ENCODE results near the gene PRRG4.

PRRG4 gene

DNA sequence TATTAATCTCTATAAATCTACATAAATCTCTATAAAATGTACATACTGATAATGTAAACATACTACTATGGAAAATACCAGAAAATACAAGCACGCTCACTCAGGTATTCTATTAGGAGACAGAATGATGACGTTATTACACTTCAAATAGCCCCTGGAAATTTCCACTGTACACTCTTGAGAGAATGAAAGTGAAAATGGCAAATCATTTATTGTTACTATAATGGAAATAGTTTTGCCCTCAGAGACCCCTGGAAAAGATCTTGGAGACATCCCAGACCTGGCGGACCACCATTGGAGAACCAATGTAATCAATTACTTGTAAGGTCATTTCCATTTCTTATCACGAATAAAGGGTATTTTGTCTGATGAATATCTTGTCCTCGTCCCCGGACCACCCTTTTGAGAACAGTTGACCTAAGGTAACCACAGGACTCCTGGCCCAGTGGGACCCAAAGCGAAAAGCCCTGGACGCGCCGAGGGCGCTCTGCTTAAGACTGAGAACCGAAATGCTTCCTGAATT is 509 bp upstream of the PRRG4 start:
- Histone ChIP-seq H3K79me1 (replicated peaks; ENCODE audit: low read length, poor library complexity, severe bottlenecking) (no peaks in the 10 kb centered on the region), H3K4me3 (ENCODE audit: insufficient read depth in 1 of 2, low read depth in 1 of 2, low read length in 2 of 2) (peak overlapping the region; percentile 78 to 86), H4K91ac (ENCODE audit: low read length) (no peak overlapping the region), H2AK5ac (ENCODE audit: low read length, severe bottlenecking) (no peak overlapping the region), H3K14ac (ENCODE audit: low read length in 2 of 2) (no peak overlapping the region), H3K4me2 (ENCODE audit: low read length, poor library complexity, severe bottlenecking) (peak overlapping the region; percentile 98), H2BK5ac (ENCODE audit: low read depth, low read length, poor library complexity, severe bottlenecking) (peak overlapping the region; percentile 89), H2BK15ac (ENCODE audit: low read depth, poor library complexity, severe bottlenecking) (no peak overlapping the region), H3K4me1 (ENCODE audit: control insufficient read depth, insufficient read depth, low read depth, low read length) (peaks cover 9% of the 10 kb centered on the region), H3K23ac (ENCODE audit: low read length in 2 of 2) (no peak overlapping the region), H3K4ac (ENCODE audit: low read depth in 1 of 2, low read length in 2 of 2) (peak overlapping the region in 1 of 2 experiments; percentile 61), H3K36me3 (ENCODE audit: control insufficient read depth in 1 of 2, insufficient read depth in 2 of 2, low read depth in 1 of 2, low read length in 2 of 2) (no peaks in the 10 kb centered on the region), H2BK120ac (ENCODE audit: low read depth, low read length) (no peak overlapping the region), H2AFZ (ENCODE audit: low read depth, low read length) (peak overlapping the region; percentile 81), H4K8ac (ENCODE audit: low read length) (peak overlapping the region; percentile 51), H3K27ac (ENCODE audit: low read length, poor library complexity, severe bottlenecking) (peak overlapping the region; percentile 40), H3K9me3 (ENCODE audit: control insufficient read depth, low read length) (no peaks in the 10 kb centered on the region), H3K18ac (ENCODE audit: low read depth in 1 of 2, low read length in 2 of 2) (peak overlapping the region; percentile 70 to 71), H2BK12ac (ENCODE audit: low read length in 2 of 2) (no peak overlapping the region), H3K9ac (ENCODE audit: low read length) (peak overlapping the region; percentile 88), H3K27me3 (ENCODE audit: control insufficient read depth in 1 of 2, insufficient read depth in 1 of 2, low read length in 2 of 2) (peaks cover 0 to 6% of the 10 kb centered on the region in 2 experiments)
- 16% methylated on average over 10 of the region's 12 CpGs for WGBS
- peak; percentile 54 for DNase-seq

DNA sequence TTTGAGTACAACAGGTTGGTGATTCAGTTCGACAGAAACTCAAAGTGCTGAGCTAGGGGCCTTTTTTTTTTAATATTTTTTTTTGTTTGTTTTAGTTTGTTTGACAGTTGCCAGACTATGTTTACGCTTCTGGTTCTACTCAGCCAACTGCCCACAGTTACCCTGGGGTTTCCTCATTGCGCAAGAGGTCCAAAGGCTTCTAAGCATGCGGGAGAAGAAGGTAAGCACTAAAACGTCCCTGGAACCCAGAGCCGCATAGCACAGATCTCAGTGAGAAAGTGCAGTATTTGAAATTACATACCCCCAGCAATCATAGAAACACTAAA is 649 bp downstream of the PRRG4 start:
- H2BK15ac ChIP-seq (ENCODE audit: low read depth, poor library complexity, severe bottlenecking) = no peak overlapping the region
- peak; percentile 48 for DNase-seq
- H3K4me2 ChIP-seq (ENCODE audit: low read length, poor library complexity, severe bottlenecking) = peak overlapping the region; percentile 98
- H3K27ac ChIP-seq (ENCODE audit: low read length, poor library complexity, severe bottlenecking) = no peak overlapping the region
- H2BK12ac ChIP-seq (ENCODE audit: low read length in 2 of 2) = no peak overlapping the region
- peak overlapping the region; percentile 88 for H3K9ac ChIP-seq (ENCODE audit: low read length)
- H3K23ac ChIP-seq (ENCODE audit: low read length in 2 of 2) = no peak overlapping the region
- no peak overlapping the region for H4K8ac ChIP-seq (ENCODE audit: low read length)
- H3K4me1 ChIP-seq (ENCODE audit: control insufficient read depth, insufficient read depth, low read depth, low read length) = peaks cover 9% of the 10 kb centered on the region
- no peak overlapping the region for H3K14ac ChIP-seq (ENCODE audit: low read length in 2 of 2)
- no peaks in the 10 kb centered on the region for H3K79me1 ChIP-seq (replicated peaks; ENCODE audit: low read length, poor library complexity, severe bottlenecking)
- peak overlapping the region in 1 of 2 experiments; percentile 70 for H3K18ac ChIP-seq (ENCODE audit: low read depth in 1 of 2, low read length in 2 of 2)
- H2BK5ac ChIP-seq (ENCODE audit: low read depth, low read length, poor library complexity, severe bottlenecking) = no peak overlapping the region
- no peaks in the 10 kb centered on the region for H3K9me3 ChIP-seq (ENCODE audit: control insufficient read depth, low read length)
- H3K4ac ChIP-seq (ENCODE audit: low read depth in 1 of 2, low read length in 2 of 2) = no peak overlapping the region
- peak overlapping the region; percentile 81 for H2AFZ ChIP-seq (ENCODE audit: low read depth, low read length)
- no peaks in the 10 kb centered on the region for H3K36me3 ChIP-seq (ENCODE audit: control insufficient read depth in 1 of 2, insufficient read depth in 2 of 2, low read depth in 1 of 2, low read length in 2 of 2)
- H2AK5ac ChIP-seq (ENCODE audit: low read length, severe bottlenecking) = no peak overlapping the region
- peak overlapping the region; percentile 78 to 86 for H3K4me3 ChIP-seq (ENCODE audit: insufficient read depth in 1 of 2, low read depth in 1 of 2, low read length in 2 of 2)
- 14% methylated on average over 3 of the region's 6 CpGs for WGBS
- H4K91ac ChIP-seq (ENCODE audit: low read length) = no peak overlapping the region
- no peak overlapping the region for H2BK120ac ChIP-seq (ENCODE audit: low read depth, low read length)
- H3K27me3 ChIP-seq (ENCODE audit: control insufficient read depth in 1 of 2, insufficient read depth in 1 of 2, low read length in 2 of 2) = peaks cover 0 to 6% of the 10 kb centered on the region in 2 experiments

DNA sequence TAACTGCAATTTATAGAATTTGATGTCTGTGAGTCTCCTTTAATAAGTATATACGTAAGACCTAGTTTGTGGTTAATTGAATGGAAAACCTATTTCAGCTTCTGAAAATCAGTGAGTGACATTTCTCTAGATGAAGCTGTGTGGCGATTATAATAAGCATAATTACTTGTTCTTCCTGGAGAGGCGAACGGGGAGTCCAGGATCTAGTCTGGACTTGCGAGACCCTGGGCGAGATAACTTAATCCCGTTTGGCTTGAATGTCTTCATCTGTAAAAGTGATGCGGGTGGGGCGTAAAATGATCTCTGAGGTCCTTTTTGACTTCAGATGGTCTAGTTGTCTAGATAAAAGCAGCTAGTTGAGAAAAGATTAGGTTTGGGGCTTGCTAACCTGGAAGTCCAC is 1.1 kb downstream of the PRRG4 start:
- Histone ChIP-seq H3K4me1 (ENCODE audit: control insufficient read depth, insufficient read depth, low read depth, low read length) (peaks cover 9% of the 10 kb centered on the region), H3K9me3 (ENCODE audit: control insufficient read depth, low read length) (no peaks in the 10 kb centered on the region)

DNA sequence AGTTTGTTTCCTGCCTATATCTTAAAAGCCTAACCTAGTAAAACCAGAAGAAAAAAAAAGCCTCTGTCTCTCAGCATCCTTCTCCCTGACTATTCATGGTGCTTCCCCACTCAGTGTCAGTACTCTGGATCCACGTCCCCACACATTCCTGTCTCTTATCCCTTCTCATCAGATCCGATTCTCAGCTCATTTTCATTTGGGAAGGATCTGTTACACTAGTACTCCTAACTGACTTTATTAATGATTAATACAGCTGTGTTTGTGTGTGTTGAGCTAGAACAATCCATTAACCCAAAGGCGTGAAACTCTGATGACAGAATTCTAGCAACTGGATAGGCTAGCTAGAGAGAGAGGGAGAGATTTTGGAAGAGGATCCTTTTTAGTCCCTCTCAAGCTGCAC is 1.5 kb downstream of the PRRG4 start:
- H3K9me3 ChIP-seq (ENCODE audit: control insufficient read depth, low read length) = no peaks in the 10 kb centered on the region
- H3K4me2 ChIP-seq (ENCODE audit: low read length, poor library complexity, severe bottlenecking) = peak overlapping the region; percentile 61
- H3K27me3 ChIP-seq (ENCODE audit: control insufficient read depth in 1 of 2, insufficient read depth in 1 of 2, low read length in 2 of 2) = peaks cover 0 to 6% of the 10 kb centered on the region in 2 experiments
- no peak for DNase-seq
- H3K9ac ChIP-seq (ENCODE audit: low read length) = no peak overlapping the region
- H3K4ac ChIP-seq (ENCODE audit: low read depth in 1 of 2, low read length in 2 of 2) = no peak overlapping the region
- no peak overlapping the region for H2BK15ac ChIP-seq (ENCODE audit: low read depth, poor library complexity, severe bottlenecking)
- H3K79me1 ChIP-seq (replicated peaks; ENCODE audit: low read length, poor library complexity, severe bottlenecking) = no peaks in the 10 kb centered on the region
- no peak overlapping the region for H3K4me3 ChIP-seq (ENCODE audit: insufficient read depth in 1 of 2, low read depth in 1 of 2, low read length in 2 of 2)
- no peaks in the 10 kb centered on the region for H3K36me3 ChIP-seq (ENCODE audit: control insufficient read depth in 1 of 2, insufficient read depth in 2 of 2, low read depth in 1 of 2, low read length in 2 of 2)
- no peak overlapping the region for H4K91ac ChIP-seq (ENCODE audit: low read length)
- no peak overlapping the region for H3K14ac ChIP-seq (ENCODE audit: low read length in 2 of 2)
- no peak overlapping the region for H2BK12ac ChIP-seq (ENCODE audit: low read length in 2 of 2)
- no peak overlapping the region for H4K8ac ChIP-seq (ENCODE audit: low read length)
- peak overlapping the region; percentile 49 for H3K27ac ChIP-seq (ENCODE audit: low read length, poor library complexity, severe bottlenecking)
- WGBS = 83% methylated on average over 2 of the region's 3 CpGs
- no peak overlapping the region for H3K23ac ChIP-seq (ENCODE audit: low read length in 2 of 2)
- H2AK5ac ChIP-seq (ENCODE audit: low read length, severe bottlenecking) = no peak overlapping the region
- no peak overlapping the region for H3K18ac ChIP-seq (ENCODE audit: low read depth in 1 of 2, low read length in 2 of 2)
- peaks cover 9% of the 10 kb centered on the region for H3K4me1 ChIP-seq (ENCODE audit: control insufficient read depth, insufficient read depth, low read depth, low read length)
- no peak overlapping the region for H2BK120ac ChIP-seq (ENCODE audit: low read depth, low read length)
- no peak overlapping the region for H2AFZ ChIP-seq (ENCODE audit: low read depth, low read length)
- no peak overlapping the region for H2BK5ac ChIP-seq (ENCODE audit: low read depth, low read length, poor library complexity, severe bottlenecking)

More for the DNA sequence above, 1.1 kb downstream of the PRRG4 start:
- DNase-seq = no peak
- H2AK5ac ChIP-seq (ENCODE audit: low read length, severe bottlenecking) = no peak overlapping the region
- H3K23ac ChIP-seq (ENCODE audit: low read length in 2 of 2) = no peak overlapping the region
- H3K14ac ChIP-seq (ENCODE audit: low read length in 2 of 2) = no peak overlapping the region
- H4K91ac ChIP-seq (ENCODE audit: low read length) = no peak overlapping the region
- H4K8ac ChIP-seq (ENCODE audit: low read length) = no peak overlapping the region
- H2BK120ac ChIP-seq (ENCODE audit: low read depth, low read length) = no peak overlapping the region
- no peak overlapping the region for H2BK15ac ChIP-seq (ENCODE audit: low read depth, poor library complexity, severe bottlenecking)
- no peak overlapping the region for H2BK5ac ChIP-seq (ENCODE audit: low read depth, low read length, poor library complexity, severe bottlenecking)
- no peak overlapping the region for H3K4me3 ChIP-seq (ENCODE audit: insufficient read depth in 1 of 2, low read depth in 1 of 2, low read length in 2 of 2)
- no peak overlapping the region for H3K9ac ChIP-seq (ENCODE audit: low read length)
- H3K79me1 ChIP-seq (replicated peaks; ENCODE audit: low read length, poor library complexity, severe bottlenecking) = no peaks in the 10 kb centered on the region
- H3K4ac ChIP-seq (ENCODE audit: low read depth in 1 of 2, low read length in 2 of 2) = no peak overlapping the region
- no peaks in the 10 kb centered on the region for H3K36me3 ChIP-seq (ENCODE audit: control insufficient read depth in 1 of 2, insufficient read depth in 2 of 2, low read depth in 1 of 2, low read length in 2 of 2)
- 83% methylated on average over 9 of the region's 9 CpGs for WGBS
- no peak overlapping the region for H3K18ac ChIP-seq (ENCODE audit: low read depth in 1 of 2, low read length in 2 of 2)
- H2AFZ ChIP-seq (ENCODE audit: low read depth, low read length) = no peak overlapping the region
- H3K4me2 ChIP-seq (ENCODE audit: low read length, poor library complexity, severe bottlenecking) = peak overlapping the region; percentile 61
- no peak overlapping the region for H2BK12ac ChIP-seq (ENCODE audit: low read length in 2 of 2)
- peak overlapping the region; percentile 49 for H3K27ac ChIP-seq (ENCODE audit: low read length, poor library complexity, severe bottlenecking)
- H3K27me3 ChIP-seq (ENCODE audit: control insufficient read depth in 1 of 2, insufficient read depth in 1 of 2, low read length in 2 of 2) = peaks cover 0 to 6% of the 10 kb centered on the region in 2 experiments
